ENCODE measurements around the gene MRE11.

- TF ChIP-seq CTCF (IDR thresholded peaks at IDR 0.05) (no peak), POLR2A (IDR thresholded peaks at IDR 0.05) (no peak), POLR2AphosphoS5 (IDR thresholded peaks at IDR 0.05) (no peak)
Observed at GRCh38 chr11:94447149-94447548, 46.5 kb downstream of the MRE11 start.
